NB4 (cell line): ENCODE results near the gene GKAP1.

Source experiments
- CTCF ChIP-seq: IDR thresholded peaks from one replicate; pipeline ENCODE4 v1.5.1; 2012; ENCODE audit warnings: low read depth, low read length
- MYC ChIP-seq: IDR thresholded peaks from 2 replicates; pipeline ENCODE4 v1.6.1; 2011; ENCODE audit warnings: low read depth, low read length
- POLR2A ChIP-seq: IDR thresholded peaks from 2 replicates; pipeline ENCODE4 v1.6.1; 2011; ENCODE audit warnings: mild to moderate bottlenecking; ENCODE audit not compliant: insufficient read length; ENCODE audit errors: extremely low read depth

GRCh38 chr9:83724436-83724835 is 93.1 kb downstream of the GKAP1 start:
- TF ChIP-seq CTCF = no peak
- TF ChIP-seq POLR2A = no peak
- TF ChIP-seq MYC = no peak
